GM10266 (cell line): ENCODE results near the gene UPK3A.

Experiments
- DNase-seq: peaks from one replicate; pipeline ENCODE4 v3.0.0; 2012; ENCODE audit errors: extremely low spot score
- TF ChIP-seq, protein P1 (sequence below): IDR thresholded peaks from 2 replicates; pipeline ENCODE4 v1.5.1; 2012; ENCODE audit warnings: mild to moderate bottlenecking, low read depth; ENCODE audit not compliant: control insufficient read depth, insufficient read depth; ENCODE audit errors: missing control alignments

UPK3A gene

DNA sequence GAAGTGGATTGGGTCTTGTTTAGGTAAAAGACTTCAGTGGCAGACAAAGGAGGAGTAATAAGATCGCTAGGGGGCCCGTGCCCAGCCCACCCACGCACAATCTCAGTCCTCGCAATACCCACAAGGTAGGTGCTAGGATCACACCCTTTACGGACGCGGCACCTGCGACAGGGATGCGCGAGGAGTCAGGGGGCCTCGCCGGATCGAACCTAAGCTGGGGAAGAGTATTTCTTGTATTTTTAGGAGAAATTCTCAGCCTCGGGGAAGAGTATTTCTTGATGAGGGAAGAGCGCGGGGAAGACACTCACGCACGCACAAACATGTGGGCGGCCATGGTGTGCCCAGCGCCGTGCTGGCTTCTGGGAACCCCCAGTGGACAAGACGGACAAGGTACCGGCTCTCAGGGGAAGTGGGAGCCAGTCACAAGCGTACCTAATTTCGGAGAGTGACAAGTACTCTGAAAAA lies 24.2 kb downstream of the UPK3A start:
- DNase-seq: no peak
- TF ChIP-seq, protein P1, sequence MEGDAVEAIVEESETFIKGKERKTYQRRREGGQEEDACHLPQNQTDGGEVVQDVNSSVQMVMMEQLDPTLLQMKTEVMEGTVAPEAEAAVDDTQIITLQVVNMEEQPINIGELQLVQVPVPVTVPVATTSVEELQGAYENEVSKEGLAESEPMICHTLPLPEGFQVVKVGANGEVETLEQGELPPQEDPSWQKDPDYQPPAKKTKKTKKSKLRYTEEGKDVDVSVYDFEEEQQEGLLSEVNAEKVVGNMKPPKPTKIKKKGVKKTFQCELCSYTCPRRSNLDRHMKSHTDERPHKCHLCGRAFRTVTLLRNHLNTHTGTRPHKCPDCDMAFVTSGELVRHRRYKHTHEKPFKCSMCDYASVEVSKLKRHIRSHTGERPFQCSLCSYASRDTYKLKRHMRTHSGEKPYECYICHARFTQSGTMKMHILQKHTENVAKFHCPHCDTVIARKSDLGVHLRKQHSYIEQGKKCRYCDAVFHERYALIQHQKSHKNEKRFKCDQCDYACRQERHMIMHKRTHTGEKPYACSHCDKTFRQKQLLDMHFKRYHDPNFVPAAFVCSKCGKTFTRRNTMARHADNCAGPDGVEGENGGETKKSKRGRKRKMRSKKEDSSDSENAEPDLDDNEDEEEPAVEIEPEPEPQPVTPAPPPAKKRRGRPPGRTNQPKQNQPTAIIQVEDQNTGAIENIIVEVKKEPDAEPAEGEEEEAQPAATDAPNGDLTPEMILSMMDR: no peak

DNA sequence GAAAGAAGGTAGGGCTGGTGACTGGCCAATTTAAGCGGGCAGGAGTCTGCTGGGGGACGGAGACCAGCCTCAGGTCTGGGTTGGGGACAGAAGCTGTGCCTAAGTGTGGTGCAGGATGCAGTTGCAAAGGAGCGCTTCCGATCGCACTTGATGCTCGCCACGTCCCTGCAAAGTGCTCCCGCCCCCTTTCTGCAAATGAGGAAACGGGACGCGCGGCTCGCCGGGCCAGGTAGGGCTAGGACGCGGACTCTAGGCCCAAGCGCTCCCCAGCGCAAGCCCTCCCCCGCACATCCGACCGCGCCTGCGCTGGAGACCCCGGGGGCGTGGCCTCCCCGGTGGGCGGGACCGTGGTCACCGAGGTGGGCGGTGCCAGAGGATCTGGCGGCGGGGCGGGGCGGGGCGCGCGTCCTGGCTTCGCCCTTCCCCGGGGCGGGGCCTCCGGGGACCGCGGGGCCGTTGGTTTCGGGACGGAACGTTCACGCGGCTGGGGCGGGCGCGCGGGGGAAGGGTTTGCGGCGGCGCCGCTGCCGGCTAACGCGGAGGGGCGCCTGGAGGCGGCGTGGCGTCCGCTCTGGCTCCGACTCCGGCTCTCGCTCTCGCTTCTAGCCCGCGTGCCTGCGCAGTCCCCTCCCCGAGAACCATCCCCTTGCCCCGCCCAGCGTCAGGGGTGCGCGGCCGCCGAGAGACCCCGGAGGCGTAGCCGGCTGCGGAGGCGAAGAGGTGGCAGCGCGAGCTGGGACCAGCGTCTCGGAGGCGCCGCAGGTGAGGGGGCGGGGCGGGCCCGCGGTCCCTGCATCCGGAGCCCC lies 24.9 kb downstream of the UPK3A start, which contains the start of gene FAM118A:
TSS of gene FAM118A (plus strand) at position 513 of the 806 bp plus-strand sequence. CDS start 12,446 bp downstream, outside the sequence.
- DNase-seq: peak; percentile 98
- TF ChIP-seq, protein P1: peak; percentile 9

DNA sequence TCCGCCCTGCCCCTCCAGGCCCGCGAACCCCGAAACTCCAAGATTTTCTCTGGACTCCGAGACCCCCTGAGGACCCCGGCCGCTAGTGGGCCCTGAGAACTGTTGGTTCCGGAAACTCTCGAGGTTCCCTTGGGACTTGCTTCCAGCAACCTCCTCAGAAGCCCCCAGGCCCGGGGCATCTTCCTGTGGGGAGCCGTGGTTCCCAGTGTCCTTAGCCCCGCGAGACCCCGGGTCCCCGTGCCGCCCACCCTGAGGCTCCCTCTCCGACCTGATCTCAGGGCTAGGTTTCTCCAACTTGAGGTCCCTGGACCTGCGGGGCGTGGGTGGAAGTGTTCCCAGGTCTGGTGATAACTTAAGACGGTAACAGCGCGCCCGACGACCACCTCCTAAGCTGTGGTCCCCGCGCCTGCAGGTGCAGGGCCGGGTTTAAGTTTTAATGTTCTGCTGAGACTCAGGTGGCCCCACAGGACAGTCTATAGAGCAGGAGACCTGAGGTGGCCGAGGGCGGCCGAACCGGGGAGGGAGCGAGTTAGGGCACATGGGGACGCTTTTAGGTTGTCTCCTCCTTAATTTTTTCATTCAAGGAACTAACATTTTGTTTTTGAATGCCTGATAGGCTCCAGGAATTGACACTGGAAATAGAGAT lies 25.7 kb downstream of the UPK3A start:
- TF ChIP-seq, protein P1: no peak
- DNase-seq: no peak

DNA sequence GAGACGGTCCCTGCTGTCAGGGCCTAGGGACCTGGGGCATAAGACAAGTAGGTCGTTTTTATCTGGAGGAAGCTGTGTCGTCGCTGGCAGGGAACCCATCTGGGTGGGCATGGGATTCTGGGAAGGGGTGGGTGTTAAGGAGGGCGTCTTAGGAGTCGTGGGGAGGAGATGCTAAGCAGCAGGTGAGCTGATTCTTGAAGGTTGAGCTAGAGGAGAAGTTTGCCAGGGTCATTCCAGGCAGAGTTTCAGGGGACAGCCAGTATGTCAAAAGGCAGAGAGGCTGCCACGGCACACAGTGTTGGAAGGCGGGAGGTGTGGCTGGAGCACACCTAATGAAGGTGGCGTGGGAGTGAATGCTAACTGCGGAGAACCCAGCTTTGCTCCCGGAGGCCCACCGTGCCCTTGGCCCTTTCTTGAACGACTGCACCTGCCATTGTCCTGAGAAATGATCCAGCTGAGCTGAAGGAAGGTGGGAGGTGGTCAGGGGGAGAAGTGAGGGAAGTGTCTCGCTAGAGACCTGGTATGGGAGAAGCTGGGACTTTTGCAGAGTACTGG lies 26.3 kb downstream of the UPK3A start:
- TF ChIP-seq, protein P1: no peak
- no peak for DNase-seq

DNA sequence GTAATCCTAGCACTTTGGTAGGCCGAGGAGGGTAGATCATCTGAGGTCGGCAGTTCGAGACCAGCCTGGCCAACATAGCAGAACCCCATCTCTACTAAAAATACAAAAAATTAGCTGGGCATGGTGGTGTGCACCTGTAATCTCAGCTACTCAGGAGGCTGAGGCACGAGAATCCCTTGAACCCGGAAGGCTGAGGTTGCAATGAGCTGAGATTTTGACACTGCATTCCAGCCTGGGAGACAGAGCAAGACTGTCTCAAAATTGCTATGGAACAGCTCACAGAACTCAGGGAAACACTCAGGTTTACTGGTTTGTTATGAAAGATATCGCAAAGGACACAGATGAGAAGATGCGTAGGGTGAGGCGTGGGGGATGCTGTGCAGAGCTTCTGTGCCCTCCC lies 27.7 kb downstream of the UPK3A start:
- TF ChIP-seq, protein P1: no peak
- no peak for DNase-seq

DNA sequence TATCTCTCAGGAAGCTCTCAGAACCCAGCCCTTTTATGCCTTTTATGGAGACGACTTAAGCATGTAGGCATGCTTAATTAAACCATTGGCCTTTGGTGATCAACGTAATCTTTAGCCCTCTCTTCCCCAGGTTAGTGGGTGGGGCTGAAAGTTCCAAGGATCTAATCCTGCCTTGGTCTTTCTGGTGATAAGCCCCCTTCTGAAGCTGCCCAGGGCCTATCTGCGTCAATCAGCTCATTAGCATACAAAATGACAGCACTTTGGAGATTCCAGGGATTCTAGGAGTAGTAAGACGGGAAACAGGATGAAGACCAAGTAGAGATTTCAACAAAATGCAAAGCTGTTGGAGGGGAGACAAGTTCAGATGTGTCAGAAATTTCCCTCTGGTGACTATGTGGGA lies 28.1 kb downstream of the UPK3A start:
- DNase-seq: no peak
- TF ChIP-seq, protein P1: no peak

DNA sequence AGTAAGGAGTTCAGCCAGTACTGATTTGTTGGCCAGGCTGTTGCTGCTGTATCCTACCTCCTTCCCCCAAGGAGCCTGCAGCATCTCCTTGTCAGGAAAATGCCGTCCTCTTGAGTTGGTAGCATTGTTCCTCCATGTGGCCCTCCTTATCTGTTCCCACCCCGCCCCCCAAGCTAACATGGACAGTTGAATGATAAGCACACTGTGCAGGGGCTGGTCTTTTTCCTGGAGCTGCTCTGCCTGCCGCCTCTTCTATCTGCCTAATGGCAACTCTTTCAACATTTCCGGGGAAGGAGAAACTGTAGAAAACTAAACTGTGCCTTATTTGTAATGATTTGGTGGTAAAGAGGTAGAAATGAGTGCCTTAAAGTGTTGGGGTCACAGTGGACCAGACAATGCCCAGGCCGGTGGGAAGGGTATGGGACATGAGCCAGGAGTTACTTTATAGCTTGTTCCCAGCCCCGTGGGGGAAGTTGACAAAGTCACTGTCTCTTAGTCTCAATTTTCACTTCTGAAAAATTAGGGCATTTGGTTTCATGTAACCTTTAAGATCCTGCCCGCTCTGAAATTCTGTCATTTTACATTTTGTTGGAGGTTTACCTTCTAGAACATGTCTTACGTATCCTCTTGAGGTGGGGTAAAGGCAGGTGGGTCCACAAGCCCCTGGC lies 29.4 kb downstream of the UPK3A start:
- no peak for DNase-seq
- TF ChIP-seq, protein P1: no peak
